Body of pancreas (tissue), 4 donors: ENCODE results near the gene SEMA4D.

Experiments used
- POLR2A ChIP-seq, 3 donors: fragments of 450-650 bp; IDR thresholded peaks; one replicate each; pipeline ENCODE4 v1.6.1; 2016; ENCODE audit warnings: antibody characterized with exemption in 3 of 3, mild to moderate bottlenecking in 2 of 3
- TF ChIP-seq, protein P1 (sequence below), 7 experiments: fragments of 450-650 bp in 4 of 7; fragments of 200-600 bp in 3 of 7; sonication (generic) in 3 of 7; IDR thresholded peaks; one replicate each; pipeline ENCODE4 v1.5.1; 2016 to 2019; ENCODE audit warnings: antibody characterized with exemption in 7 of 7

DNA sequence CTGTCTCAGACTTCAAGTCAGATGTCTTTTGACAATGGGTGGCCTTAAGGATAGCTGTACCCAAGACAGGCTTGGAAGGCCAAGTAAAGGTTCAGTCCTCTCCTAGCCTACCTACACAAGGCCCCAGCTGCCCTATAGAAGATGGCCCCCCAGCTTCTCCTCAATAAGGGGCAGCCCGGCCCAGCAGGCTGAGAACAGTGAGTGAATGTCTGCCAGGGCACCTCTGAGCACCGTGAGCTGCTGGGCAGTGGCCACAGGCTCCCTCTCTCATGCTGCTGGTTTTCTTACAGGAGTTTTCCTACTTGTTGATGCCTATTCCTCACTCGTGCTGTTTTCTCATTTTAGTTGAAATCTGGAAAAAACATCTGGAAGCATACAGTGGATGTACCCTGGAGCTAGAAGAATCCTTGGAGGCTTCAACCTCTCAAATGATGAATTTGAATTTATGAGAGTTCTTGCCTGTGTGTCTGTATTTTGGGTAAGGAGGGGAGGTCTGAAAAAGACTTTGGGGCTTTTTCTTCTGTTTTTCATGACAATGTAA is 139.5 kb downstream of the SEMA4D start:
- TF ChIP-seq, protein P1, sequence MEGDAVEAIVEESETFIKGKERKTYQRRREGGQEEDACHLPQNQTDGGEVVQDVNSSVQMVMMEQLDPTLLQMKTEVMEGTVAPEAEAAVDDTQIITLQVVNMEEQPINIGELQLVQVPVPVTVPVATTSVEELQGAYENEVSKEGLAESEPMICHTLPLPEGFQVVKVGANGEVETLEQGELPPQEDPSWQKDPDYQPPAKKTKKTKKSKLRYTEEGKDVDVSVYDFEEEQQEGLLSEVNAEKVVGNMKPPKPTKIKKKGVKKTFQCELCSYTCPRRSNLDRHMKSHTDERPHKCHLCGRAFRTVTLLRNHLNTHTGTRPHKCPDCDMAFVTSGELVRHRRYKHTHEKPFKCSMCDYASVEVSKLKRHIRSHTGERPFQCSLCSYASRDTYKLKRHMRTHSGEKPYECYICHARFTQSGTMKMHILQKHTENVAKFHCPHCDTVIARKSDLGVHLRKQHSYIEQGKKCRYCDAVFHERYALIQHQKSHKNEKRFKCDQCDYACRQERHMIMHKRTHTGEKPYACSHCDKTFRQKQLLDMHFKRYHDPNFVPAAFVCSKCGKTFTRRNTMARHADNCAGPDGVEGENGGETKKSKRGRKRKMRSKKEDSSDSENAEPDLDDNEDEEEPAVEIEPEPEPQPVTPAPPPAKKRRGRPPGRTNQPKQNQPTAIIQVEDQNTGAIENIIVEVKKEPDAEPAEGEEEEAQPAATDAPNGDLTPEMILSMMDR (IDR thresholded peaks at IDR 0.05): no peak
- no peak for TF ChIP-seq POLR2A (IDR thresholded peaks at IDR 0.05)
